ENCODE results near the gene TMEM271.

Gene TMEM271

DNA sequence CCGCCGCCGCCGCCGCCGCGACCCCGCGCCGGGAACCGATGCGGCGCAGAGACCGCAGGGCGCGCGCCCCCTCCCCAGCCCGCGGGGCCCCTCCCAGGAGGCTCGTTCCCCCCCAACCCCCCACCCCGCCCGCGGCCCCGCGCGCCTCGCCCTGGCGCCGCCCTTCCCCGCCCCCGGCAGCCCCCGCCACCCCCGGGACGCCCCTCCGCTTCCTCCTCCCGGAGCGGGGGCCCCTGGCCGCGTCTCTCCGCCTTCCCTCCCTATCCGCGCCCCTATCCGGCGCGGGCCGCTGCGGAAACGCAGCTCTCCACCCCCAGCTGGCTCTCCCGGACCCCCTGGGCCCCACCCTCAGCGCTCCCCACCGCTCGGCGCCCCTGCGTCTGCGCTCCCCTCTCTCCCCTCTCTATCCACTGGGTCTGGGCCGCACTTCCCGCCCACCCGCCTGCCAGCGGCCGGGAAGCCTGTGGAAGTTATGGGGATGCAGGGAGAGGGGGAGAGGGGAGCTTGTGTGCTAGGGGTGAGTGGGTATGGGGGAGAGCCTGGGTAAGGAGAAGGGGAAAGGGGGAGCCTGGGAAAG lies at the start of gene TMEM271:
TSS of gene TMEM271 (minus strand) at position 51 of the 577 bp plus-strand sequence. CDS start 233 bp downstream, outside the sequence.
- DNase-seq (ENCODE audit: low read depth in 1 of 2, low spot score in 1 of 2), result no peak

- DNase-seq (ENCODE audit: low read depth in 1 of 2, low spot score in 1 of 2), result no peak
Measured at GRCh38 chr4:625631-626161, 49.6 kb upstream of the TMEM271 start.

- no peak for DNase-seq (ENCODE audit: low read depth in 1 of 2, low spot score in 1 of 2)
Measured at GRCh38 chr4:624705-625590, 48.9 kb upstream of the TMEM271 start, which contains the start of gene PDE6B. TSS of gene PDE6B (plus strand) at chr4:625573. CDS start at chr4:625627, 54 bp downstream.

- DNase-seq (ENCODE audit: low read depth in 1 of 2, low spot score in 1 of 2), result no peak
Measured at GRCh38 chr4:623914-624566, 47.9 kb upstream of the TMEM271 start.

GRCh38 chr4:622996-623913 lies 47.2 kb upstream of the TMEM271 start:
- no peak for DNase-seq (ENCODE audit: low read depth in 1 of 2, low spot score in 1 of 2)

GRCh38 chr4:622071-622995 lies 46.2 kb upstream of the TMEM271 start:
- DNase-seq (ENCODE audit: low read depth in 1 of 2, low spot score in 1 of 2), result no peak

GRCh38 chr4:621296-622070 lies 45.4 kb upstream of the TMEM271 start:
- no peak for DNase-seq (ENCODE audit: low read depth in 1 of 2, low spot score in 1 of 2)

- no peak for DNase-seq (ENCODE audit: low read depth in 1 of 2, low spot score in 1 of 2)
Measured at GRCh38 chr4:620851-621261, 44.8 kb upstream of the TMEM271 start.

DNA sequence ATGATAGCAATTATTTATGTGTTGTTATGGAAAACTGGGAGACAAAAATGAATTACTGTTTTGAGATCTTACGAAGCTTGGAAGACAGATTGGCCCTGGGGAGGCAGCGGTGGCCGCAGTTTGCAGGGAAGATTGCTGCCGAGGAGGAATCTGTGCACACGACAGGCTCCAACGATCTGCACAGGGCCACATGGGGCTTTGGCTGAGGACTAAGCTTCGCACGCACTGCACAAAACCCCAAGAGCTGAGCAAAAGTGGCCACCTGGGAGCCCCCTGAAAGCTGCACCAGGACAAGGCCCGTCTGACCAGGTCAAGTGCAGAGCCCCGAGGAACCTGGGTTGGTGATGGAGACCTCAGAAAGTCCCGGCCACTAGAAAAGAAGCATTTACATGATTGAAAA lies 44.1 kb upstream of the TMEM271 start:
- DNase-seq (ENCODE audit: low read depth in 1 of 2, low spot score in 1 of 2), result no peak

DNA sequence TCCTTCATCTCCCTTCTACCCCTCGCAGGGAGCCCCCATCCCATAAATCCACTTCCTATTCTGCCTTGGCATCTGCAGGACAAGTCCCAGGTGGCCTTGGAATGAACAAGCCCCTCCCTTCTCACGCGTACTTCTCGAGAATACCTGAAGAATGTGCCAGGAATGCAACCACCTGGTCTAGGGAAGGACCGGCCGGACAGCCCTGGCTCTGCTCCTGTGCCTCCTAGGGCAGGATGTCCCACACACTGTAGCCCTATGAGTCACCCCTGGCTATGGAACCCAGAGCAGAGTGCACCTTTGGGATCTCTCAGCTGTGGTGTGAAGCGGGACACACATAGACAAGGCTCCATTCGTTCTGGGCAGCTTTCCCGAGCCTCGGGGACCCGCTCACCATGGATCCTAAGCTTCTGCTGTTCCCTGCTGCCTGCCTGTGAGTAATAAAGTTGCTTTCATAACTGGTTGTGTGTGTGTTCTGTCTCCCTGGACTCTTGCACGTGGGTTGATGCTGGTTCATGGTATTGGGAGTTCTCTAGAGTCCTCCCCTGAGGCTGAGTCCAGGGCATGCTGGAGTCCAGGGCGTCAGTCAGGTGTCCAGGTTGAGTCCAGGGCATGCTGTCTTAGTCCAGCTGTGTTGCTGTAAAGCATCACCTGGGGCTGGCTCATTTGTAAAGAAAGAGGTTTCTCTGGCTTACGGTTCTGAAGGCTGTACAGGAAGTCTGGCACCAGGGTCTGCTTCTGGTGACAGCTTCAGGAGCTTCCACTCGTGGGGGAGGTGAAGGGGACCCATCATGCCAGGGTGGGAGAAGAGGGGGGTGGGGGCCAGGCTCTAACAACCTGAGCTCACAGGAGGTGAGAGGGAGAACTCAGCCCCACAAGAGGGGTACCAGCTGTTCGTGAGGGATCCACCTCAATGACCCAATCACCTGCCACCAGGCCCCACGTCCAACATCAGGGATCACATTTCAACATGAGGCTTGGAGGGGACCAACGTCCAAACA lies 41.8 kb upstream of the TMEM271 start:
- no peak for DNase-seq (ENCODE audit: low read depth in 1 of 2, low spot score in 1 of 2)

DNA sequence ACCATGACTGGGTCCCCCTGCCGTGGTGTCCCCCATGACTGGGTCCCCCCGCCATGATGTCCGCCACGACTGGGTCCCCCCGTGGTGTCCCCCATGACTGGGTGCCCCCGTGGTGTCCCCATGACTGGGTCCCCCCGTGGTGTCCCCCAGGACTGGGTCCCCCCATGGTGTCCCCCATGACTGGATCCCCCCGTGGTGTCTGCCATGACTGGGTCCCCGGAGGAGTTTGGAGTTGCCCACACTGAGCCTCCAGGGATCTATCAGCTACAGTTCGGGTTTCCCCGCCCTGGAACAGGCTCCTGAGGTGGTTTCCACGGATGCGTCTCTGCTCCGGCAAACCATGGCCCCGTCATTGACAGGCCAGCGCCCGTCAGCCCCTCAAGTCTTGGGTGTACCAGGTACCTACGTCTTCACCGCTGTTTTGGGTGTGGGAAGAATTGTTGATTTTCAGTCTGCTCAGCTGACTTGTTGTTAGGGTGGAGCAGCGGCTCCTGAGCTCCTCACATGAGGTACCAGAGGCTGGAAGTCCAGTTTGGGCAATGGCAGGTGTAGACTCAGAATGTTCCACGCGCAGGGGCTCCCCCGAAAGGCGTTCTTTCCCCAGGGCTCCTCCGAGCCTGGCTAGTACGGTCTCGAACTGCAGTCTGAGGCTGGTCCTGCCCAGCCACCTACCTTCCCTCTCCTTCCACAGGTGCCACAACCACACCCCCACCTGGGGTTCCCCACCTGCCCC lies 41.0 kb upstream of the TMEM271 start:
- DNase-seq (ENCODE audit: low read depth in 1 of 2, low spot score in 1 of 2), result no peak

- DNase-seq (ENCODE audit: low read depth in 1 of 2, low spot score in 1 of 2), result no peak
Measured at GRCh38 chr4:616091-616490, 40.0 kb upstream of the TMEM271 start.

DNA sequence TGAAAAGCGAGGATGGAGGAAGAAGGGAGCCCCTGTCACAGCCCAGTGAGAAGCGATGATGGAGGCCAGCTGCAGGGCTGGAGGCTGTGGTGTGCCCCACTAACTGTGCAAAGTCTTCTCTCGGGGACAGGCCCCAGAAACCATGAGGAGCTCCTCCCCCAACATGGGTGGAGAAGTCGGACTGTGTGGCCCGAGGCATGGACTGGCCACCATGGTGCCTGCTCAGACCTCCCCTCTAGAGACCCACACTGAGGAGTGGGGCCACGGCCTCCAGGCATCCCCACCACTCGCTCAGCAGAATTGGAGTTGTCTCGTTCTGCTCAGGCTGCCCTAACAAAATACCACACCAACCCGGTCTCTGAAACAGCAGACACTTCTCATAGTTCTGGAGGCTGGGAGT lies 37.0 kb upstream of the TMEM271 start:
- DNase-seq (ENCODE audit: low read depth in 1 of 2, low spot score in 1 of 2), result no peak

GRCh38 chr4:612749-613125 lies 36.6 kb upstream of the TMEM271 start:
- DNase-seq (ENCODE audit: low read depth in 1 of 2, low spot score in 1 of 2), result no peak

DNA sequence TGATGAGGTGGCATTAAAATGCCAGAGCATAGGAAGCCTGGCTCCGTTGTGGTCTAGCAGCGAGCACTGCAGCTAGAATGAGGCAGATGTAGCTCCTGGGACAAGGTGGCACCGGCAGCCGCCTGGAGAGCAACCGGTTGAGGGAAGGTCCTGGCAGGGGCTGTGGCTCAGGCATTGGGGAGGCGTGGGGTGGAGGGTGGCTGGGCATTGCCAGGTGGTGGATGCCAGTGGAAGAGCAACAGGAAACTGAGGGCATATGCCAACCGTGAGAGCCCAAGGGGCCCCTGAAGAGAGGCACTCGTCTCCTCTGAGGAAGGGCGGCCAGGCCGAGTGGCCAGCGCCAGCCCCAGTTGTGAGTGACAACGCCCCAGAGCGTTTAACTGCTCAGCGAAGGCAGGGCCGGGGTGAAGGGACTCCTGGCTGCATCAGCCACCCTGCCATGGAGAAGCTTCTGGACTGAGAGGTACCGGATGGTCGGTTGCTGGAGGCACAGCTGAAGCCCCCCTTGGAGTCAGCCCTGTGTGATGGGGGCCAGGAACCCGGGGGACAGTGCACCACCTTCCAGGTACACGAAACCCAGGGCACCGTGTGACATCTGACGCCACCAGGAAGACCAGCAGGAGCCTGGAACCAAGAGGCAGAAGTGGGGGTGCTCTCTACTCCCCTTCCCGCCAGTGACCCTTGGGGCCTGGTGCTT lies 36.1 kb upstream of the TMEM271 start:
- DNase-seq (ENCODE audit: low read depth in 1 of 2, low spot score in 1 of 2), result no peak
